Astrocyte (in vitro differentiated cells and primary cell): ENCODE measurements around the gene LARGE1. TPM values are rescaled to one million over a fixed set of nuclear protein-coding genes. Genes with fewer than 3 reads are reported as not detected.

Experiments
- DNase-seq: peaks from one replicate; pipeline ENCODE4 v3.0.0-alpha.2; 2010; ENCODE audit warnings: low read depth
- FAIRE-seq: peaks from 2 replicates; lab custom pipeline; 2011; peaks lifted over from hg19 to GRCh38; lab: Jason Lieb, UNC
- H2AFZ ChIP-seq: 2 replicates; pipeline ENCODE4 v1.6.0; 2012; ENCODE audit warnings: low read depth, low read length, inconsistent platforms
- H3K27ac ChIP-seq: 2 replicates; pipeline ENCODE4 v1.5.1; 2011; ENCODE audit warnings: low read depth, low read length, inconsistent platforms
- H3K27me3 ChIP-seq: 2 replicates; pipeline ENCODE4 v1.6.0; 2011; ENCODE audit warnings: low read length, inconsistent platforms; ENCODE audit not compliant: insufficient read depth
- H3K36me3 ChIP-seq: 2 replicates; pipeline ENCODE4 v1.5.1; 2011; ENCODE audit warnings: low read length, inconsistent platforms; ENCODE audit not compliant: insufficient read depth
- H3K4me1 ChIP-seq: 2 replicates; pipeline ENCODE4 v1.5.1; 2011; ENCODE audit warnings: low read length, inconsistent platforms; ENCODE audit not compliant: insufficient read depth
- H3K4me2 ChIP-seq: 2 replicates; pipeline ENCODE4 v1.6.0; 2012; ENCODE audit warnings: low read length, inconsistent platforms
- H3K4me3 ChIP-seq: 2 replicates; pipeline ENCODE4 v1.5.1; 2011; ENCODE audit warnings: low read depth, mild to moderate bottlenecking, low read length, inconsistent platforms; ENCODE audit not compliant: insufficient read depth
- H3K79me2 ChIP-seq: 2 replicates; pipeline ENCODE4 v1.6.0; 2012; ENCODE audit warnings: mild to moderate bottlenecking, low read length, inconsistent platforms; ENCODE audit not compliant: insufficient read depth
- H3K9ac ChIP-seq: 2 replicates; pipeline ENCODE4 v1.6.0; 2012; ENCODE audit warnings: mild to moderate bottlenecking, low read length, inconsistent platforms
- H3K9me3 ChIP-seq: 2 replicates; pipeline ENCODE4 v1.5.1; 2012; ENCODE audit warnings: low read depth, mild to moderate bottlenecking, low read length, inconsistent platforms; ENCODE audit not compliant: insufficient read depth
- H4K20me1 ChIP-seq: 2 replicates; pipeline ENCODE4 v1.6.0; 2012; ENCODE audit warnings: low read length, inconsistent platforms; ENCODE audit not compliant: insufficient read depth
- H3K27ac Mint-ChIP-seq: one replicate; pipeline ENCODE4 v1.8.0; 2021; ENCODE audit warnings: mild to moderate bottlenecking, mixed read lengths; ENCODE audit not compliant: unreplicated experiment
- H3K27me3 Mint-ChIP-seq: one replicate; pipeline ENCODE4 v1.8.0; 2021; ENCODE audit warnings: low read depth, mixed read lengths; ENCODE audit not compliant: unreplicated experiment
- H3K36me3 Mint-ChIP-seq: one replicate; pipeline ENCODE4 v1.8.0; 2021; ENCODE audit warnings: low read depth, mixed read lengths; ENCODE audit not compliant: unreplicated experiment
- H3K4me1 Mint-ChIP-seq: one replicate; pipeline ENCODE4 v1.8.0; 2021; ENCODE audit warnings: low read depth, mixed read lengths; ENCODE audit not compliant: unreplicated experiment
- H3K4me3 Mint-ChIP-seq: one replicate; pipeline ENCODE4 v1.8.0; 2021; ENCODE audit warnings: mild to moderate bottlenecking, moderate library complexity, mixed read lengths; ENCODE audit not compliant: unreplicated experiment
- H3K9me3 Mint-ChIP-seq: one replicate; pipeline ENCODE4 v1.8.0; 2021; ENCODE audit warnings: mild to moderate bottlenecking, mixed read lengths; ENCODE audit not compliant: unreplicated experiment
- EZH2 ChIP-seq: IDR thresholded peaks from 2 replicates; pipeline ENCODE4 v1.6.1; 2012; ENCODE audit warnings: mild to moderate bottlenecking, low read length, inconsistent platforms; ENCODE audit not compliant: insufficient read depth
- total RNA-seq: library from RNA; stranded (reverse); gene quantifications from 2 replicates; pipeline ENCODE4 v1.2.1, GENCODE V29; 2021
- TF ChIP-seq, protein P1 (sequence below): IDR thresholded peaks from 2 replicates; pipeline ENCODE4 v1.5.1; 2011; ENCODE audit warnings: low read depth, mild to moderate bottlenecking, inconsistent platforms, low read length, moderate library complexity; ENCODE audit not compliant: insufficient read depth

The LARGE1 gene
- total RNA-seq, 1 donor from 2014 or later: 92.6 TPM

DNA sequence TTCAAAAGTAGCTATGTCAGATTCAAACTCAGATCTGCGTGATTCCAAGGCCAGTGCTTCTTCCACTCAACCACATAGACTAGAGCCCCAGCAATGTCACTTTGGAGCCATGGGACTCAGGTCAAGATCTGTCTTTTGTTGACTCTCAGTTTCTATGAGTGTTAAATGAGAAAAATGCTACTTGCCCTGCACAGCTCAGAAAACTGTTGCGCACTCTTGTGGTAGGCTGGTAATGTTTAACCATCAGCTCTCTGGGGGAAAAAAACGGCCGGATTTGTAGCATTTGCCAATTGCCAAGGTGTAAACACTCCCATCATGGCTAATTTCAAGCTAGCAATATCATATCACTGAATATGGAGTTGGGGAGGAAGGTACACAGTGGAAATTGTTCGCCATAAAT is 534.0 kb downstream of the LARGE1 start:
- Histone ChIP-seq H3K27me3 (no peaks in the 10 kb centered on the region), H3K9ac (no peak overlapping the region), H3K36me3 (no peaks in the 10 kb centered on the region), H3K4me3 (no peak overlapping the region), H4K20me1 (no peaks in the 10 kb centered on the region), H3K9me3 (no peaks in the 10 kb centered on the region), H3K27ac (no peak overlapping the region), H3K4me2 (no peak overlapping the region), H3K4me1 (peaks cover 3% of the 10 kb centered on the region), H2AFZ (no peak overlapping the region), H3K79me2 (no peaks in the 10 kb centered on the region)
- no peak for DNase-seq
- Mint-ChIP-seq H3K4me3 (no peak overlapping the region), H3K4me1 (peaks cover 10% of the 10 kb centered on the region), H3K9me3 (no peaks in the 10 kb centered on the region), H3K36me3 (peaks cover 15% of the 10 kb centered on the region), H3K27ac (no peak overlapping the region), H3K27me3 (no peaks in the 10 kb centered on the region)
- no peak for FAIRE-seq
- TF ChIP-seq, protein P1, sequence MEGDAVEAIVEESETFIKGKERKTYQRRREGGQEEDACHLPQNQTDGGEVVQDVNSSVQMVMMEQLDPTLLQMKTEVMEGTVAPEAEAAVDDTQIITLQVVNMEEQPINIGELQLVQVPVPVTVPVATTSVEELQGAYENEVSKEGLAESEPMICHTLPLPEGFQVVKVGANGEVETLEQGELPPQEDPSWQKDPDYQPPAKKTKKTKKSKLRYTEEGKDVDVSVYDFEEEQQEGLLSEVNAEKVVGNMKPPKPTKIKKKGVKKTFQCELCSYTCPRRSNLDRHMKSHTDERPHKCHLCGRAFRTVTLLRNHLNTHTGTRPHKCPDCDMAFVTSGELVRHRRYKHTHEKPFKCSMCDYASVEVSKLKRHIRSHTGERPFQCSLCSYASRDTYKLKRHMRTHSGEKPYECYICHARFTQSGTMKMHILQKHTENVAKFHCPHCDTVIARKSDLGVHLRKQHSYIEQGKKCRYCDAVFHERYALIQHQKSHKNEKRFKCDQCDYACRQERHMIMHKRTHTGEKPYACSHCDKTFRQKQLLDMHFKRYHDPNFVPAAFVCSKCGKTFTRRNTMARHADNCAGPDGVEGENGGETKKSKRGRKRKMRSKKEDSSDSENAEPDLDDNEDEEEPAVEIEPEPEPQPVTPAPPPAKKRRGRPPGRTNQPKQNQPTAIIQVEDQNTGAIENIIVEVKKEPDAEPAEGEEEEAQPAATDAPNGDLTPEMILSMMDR: no peak
- no peak for TF ChIP-seq EZH2

GRCh38 chr22:33385611-33386010 is 534.7 kb downstream of the LARGE1 start:
- H3K36me3 Mint-ChIP-seq: peaks cover 15% of the 10 kb centered on the region
- H3K79me2 ChIP-seq: no peaks in the 10 kb centered on the region
- no peaks in the 10 kb centered on the region for H3K36me3 ChIP-seq
- H3K9me3 Mint-ChIP-seq: no peaks in the 10 kb centered on the region
- DNase-seq (no peak), FAIRE-seq (no peak)
- H4K20me1 ChIP-seq: no peaks in the 10 kb centered on the region
- peaks cover 8% of the 10 kb centered on the region for H3K4me1 ChIP-seq
- H3K27ac Mint-ChIP-seq: no peak overlapping the region
- H3K27ac ChIP-seq: no peak overlapping the region
- no peaks in the 10 kb centered on the region for H3K27me3 Mint-ChIP-seq
- H3K4me2 ChIP-seq: no peak overlapping the region
- H3K4me3 ChIP-seq: no peak overlapping the region
- no peaks in the 10 kb centered on the region for H3K27me3 ChIP-seq
- H3K4me3 Mint-ChIP-seq: no peak overlapping the region
- H3K9ac ChIP-seq: no peak overlapping the region
- H3K4me1 Mint-ChIP-seq: peaks cover 17% of the 10 kb centered on the region
- no peak for TF ChIP-seq EZH2
- TF ChIP-seq, protein P1: no peak
- no peak overlapping the region for H2AFZ ChIP-seq
- H3K9me3 ChIP-seq: no peaks in the 10 kb centered on the region

- no peaks in the 10 kb centered on the region for H3K27me3 ChIP-seq
- no peak overlapping the region for H3K4me2 ChIP-seq
- peaks cover 12% of the 10 kb centered on the region for H3K4me1 ChIP-seq
- Mint-ChIP-seq H3K27me3 (no peaks in the 10 kb centered on the region), H3K36me3 (peaks cover 21% of the 10 kb centered on the region), H3K27ac (no peak overlapping the region), H3K4me3 (no peak overlapping the region), H3K9me3 (peaks cover 2% of the 10 kb centered on the region), H3K4me1 (peaks cover 18% of the 10 kb centered on the region)
- DNase-seq (no peak), FAIRE-seq (no peak)
- TF ChIP-seq, protein P1: no peak
- no peaks in the 10 kb centered on the region for H4K20me1 ChIP-seq
- H3K79me2 ChIP-seq: no peaks in the 10 kb centered on the region
- H3K9me3 ChIP-seq: no peaks in the 10 kb centered on the region
- no peak overlapping the region for H3K4me3 ChIP-seq
- H2AFZ ChIP-seq: no peak overlapping the region
- no peaks in the 10 kb centered on the region for H3K36me3 ChIP-seq
- no peak overlapping the region for H3K27ac ChIP-seq
- no peak overlapping the region for H3K9ac ChIP-seq
These were observed 537.8 kb downstream of the LARGE1 start for GRCh38 chr22:33382436-33382835.
